NCI-H2029 treated with DMSO at 0.1 percent for 48 hours (cell line): ENCODE results near the gene SPRN.
"Not testable (repeated sequence)": the region's sequence is repeated elsewhere in the genome, so short reads cannot be mapped to it uniquely, and the experiment has no call there.

Experiments
- DNase-seq: peaks from one replicate; lab custom pipeline; 2025; lab: John Stamatoyannopoulos, UW

Gene SPRN

GRCh38 chr10:133405272-133405671, 19.2 kb downstream of the SPRN start:
- DNase-seq = no peak

GRCh38 chr10:133403784-133404183, 20.6 kb downstream of the SPRN start:
- no peak for DNase-seq

GRCh38 chr10:133403359-133403758, 21.1 kb downstream of the SPRN start:
- no peak for DNase-seq

- DNase-seq = no peak
These were observed 22.3 kb downstream of the SPRN start for GRCh38 chr10:133401981-133402725.

- no peak for DNase-seq
These were observed 22.9 kb downstream of the SPRN start for GRCh38 chr10:133401500-133401899.

GRCh38 chr10:133400624-133401424, 23.6 kb downstream of the SPRN start:
- no peak for DNase-seq

- no peak for DNase-seq
These were observed 25.3 kb downstream of the SPRN start for GRCh38 chr10:133399123-133399601.

GRCh38 chr10:133397938-133398337, 26.5 kb downstream of the SPRN start:
- DNase-seq = no peak

GRCh38 chr10:133396035-133396624, 28.3 kb downstream of the SPRN start:
- DNase-seq = no peak

GRCh38 chr10:133394801-133395221, 29.6 kb downstream of the SPRN start:
- DNase-seq = no peak

GRCh38 chr10:133394064-133394663, 30.3 kb downstream of the SPRN start, which contains the start of gene MTG1:
Gene MTG1, plus strand, starts transcription at chr10:133394157. Its CDS starts 64 bp downstream, at chr10:133394221.
- peak; percentile 31 for DNase-seq

- no peak for DNase-seq
These were observed 30.9 kb downstream of the SPRN start for GRCh38 chr10:133393401-133394063.

- DNase-seq = no peak
These were observed 32.5 kb downstream of the SPRN start for GRCh38 chr10:133391761-133392518.

GRCh38 chr10:133391249-133391635, 33.2 kb downstream of the SPRN start:
- no peak for DNase-seq

- DNase-seq = no peak
These were observed 33.7 kb downstream of the SPRN start for GRCh38 chr10:133390597-133391248.

GRCh38 chr10:133388973-133389818, 35.2 kb downstream of the SPRN start:
- no peak for DNase-seq

GRCh38 chr10:133388236-133388972, 36.0 kb downstream of the SPRN start:
- no peak for DNase-seq

GRCh38 chr10:133386951-133387350, 37.5 kb downstream of the SPRN start:
- DNase-seq = not testable (repeated sequence)

GRCh38 chr10:133385214-133385613, 39.2 kb downstream of the SPRN start:
- DNase-seq = no peak
